Measurements from ENCODE around the gene PPM1M.

PPM1M gene

DNA sequence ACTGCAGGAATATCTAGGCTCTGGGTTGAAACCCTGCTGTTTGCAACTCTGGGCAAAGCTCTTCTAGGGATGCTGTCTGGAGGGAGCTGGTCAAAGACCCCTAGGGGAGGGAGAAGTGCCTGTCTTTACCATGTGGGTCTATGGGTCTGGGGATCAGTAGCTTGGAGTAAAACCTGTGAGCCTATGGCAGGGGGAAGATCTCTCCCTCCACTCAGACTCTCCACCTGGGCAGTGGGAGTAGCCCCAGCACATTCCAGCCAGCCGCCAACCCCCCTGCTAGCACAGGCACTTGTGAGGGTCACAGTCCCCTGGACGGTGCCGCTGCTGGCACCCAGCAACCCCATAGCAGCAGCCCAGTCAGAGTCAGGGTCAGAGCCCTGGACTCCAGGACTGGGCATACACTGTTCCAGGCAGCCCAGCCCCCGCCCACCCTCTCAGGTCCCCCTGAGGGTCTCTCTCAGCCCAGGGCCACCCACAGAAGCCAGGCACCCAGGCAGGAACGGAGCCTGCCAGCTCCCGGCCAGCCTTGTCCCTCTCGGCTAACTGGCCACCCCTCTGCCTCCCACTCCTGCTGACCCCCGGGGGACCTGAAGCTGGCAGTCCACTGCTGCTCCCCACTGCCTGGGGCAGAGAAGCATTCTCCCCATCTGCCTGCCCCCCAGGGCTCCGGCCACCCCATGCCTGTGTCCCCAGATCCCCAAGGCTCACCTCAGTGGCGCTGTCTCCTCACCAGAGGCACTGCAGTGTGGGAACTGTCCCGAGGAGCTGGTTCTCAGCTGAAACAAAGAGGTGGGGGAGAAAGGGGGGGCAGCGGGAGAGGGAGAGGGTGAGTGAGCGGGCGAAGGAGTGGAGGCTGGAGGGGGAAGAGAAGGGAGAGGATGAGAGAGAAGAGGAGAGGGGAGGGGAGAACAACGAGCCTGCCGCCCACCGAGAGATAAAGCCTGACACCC is 52.9 kb downstream of the PPM1M start:
- no peak for DNase-seq

DNA sequence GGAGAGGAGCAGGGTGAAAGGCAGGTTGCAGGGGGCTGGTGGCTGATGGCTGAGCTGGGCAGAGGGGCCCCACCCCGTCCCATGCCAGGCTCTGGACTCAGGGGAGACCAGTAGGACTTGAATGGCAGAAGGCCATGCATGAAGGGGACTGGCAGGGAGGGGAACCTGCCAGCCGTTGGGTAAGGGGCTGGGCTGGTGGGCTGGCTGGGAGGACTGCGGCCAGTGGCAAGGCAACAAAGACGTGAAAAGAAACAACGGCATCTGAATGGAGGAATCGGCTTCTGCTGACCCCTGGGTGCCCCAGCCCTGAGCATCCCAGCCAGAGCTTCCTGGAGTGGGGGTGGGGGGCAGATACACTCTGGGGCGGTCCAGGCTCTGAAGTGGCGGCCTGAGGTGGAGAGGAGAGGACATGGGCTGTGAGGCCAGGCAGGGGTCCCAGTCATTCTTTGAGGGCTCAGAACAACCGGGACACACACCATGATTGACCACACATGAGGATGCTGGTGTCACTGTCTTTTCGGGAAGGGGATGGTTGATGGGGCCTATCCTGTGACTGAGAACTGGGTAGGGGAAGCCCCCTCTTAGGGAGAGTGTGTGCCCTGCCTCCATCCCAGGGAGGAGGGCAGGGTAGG is 53.8 kb downstream of the PPM1M start:
- DNase-seq: no peak
